Thymus (tissue), 11 donors: ENCODE results near the gene ESPL1. TPM values are rescaled to one million over a fixed set of nuclear protein-coding genes. Genes with fewer than 3 reads are reported as not detected.
A peak's percentile ranks its signal among the peaks of the same experiment; 100 is the strongest.

Experiments
- DNase-seq, 9 donors: peaks; one replicate each; pipeline ENCODE4 v3.0.0-alpha.2; 2013; ENCODE audit warnings: low spot score in 9 of 9, low read depth in 6 of 9, missing footprints in 1 of 9
- H3K27ac ChIP-seq, 2 donors: one replicate each; pipeline ENCODE4 v1.5.1; 2013; ENCODE audit warnings: control low read depth in 1 of 2, low read depth in 1 of 2, low read length in 1 of 2, mild to moderate bottlenecking in 1 of 2, moderate library complexity in 1 of 2
- H3K27me3 ChIP-seq, 2 donors: one replicate each; pipeline ENCODE4 v1.5.1; 2013; ENCODE audit warnings: low read length in 1 of 2; ENCODE audit not compliant: control insufficient read depth in 2 of 2, insufficient read depth in 1 of 2
- H3K36me3 ChIP-seq, 2 donors: one replicate each; pipeline ENCODE4 v1.5.1; 2013; ENCODE audit warnings: low read length in 1 of 2, mild to moderate bottlenecking in 1 of 2, moderate library complexity in 1 of 2; ENCODE audit not compliant: control insufficient read depth in 2 of 2, insufficient read depth in 2 of 2
- H3K4me1 ChIP-seq, 2 donors: one replicate each; pipeline ENCODE4 v1.5.1; 2013; ENCODE audit warnings: low read length in 2 of 2; ENCODE audit not compliant: control insufficient read depth in 2 of 2, insufficient read depth in 2 of 2
- H3K4me3 ChIP-seq, 2 donors: one replicate each; pipeline ENCODE4 v1.5.1; 2013; ENCODE audit warnings: low read length in 2 of 2, control low read depth in 1 of 2, mild to moderate bottlenecking in 1 of 2
- H3K9me3 ChIP-seq, 2 donors: one replicate each; pipeline ENCODE4 v1.5.1; 2013; ENCODE audit warnings: low read length in 1 of 2, mild to moderate bottlenecking in 1 of 2; ENCODE audit not compliant: control insufficient read depth in 2 of 2, insufficient read depth in 1 of 2
- WGBS: extraction: QIAGEN DNeasy Blood & Tissue Kit; methylation state at CpG from one replicate; pipeline ENCODE4 v1.1.7; 2013; 5-methylcytosine and 5-hydroxymethylcytosine counted together
- polyA plus RNA-seq: library from polyadenylated mRNA; stranded (reverse); fragments of 200-250 nt; gene quantifications from one replicate; pipeline ENCODE4 v1.2.3, GENCODE V29; 2013
- total RNA-seq: library from RNA; stranded (reverse); fragments of 120-200 nt; gene quantifications from one replicate; pipeline ENCODE4 v1.2.4, GENCODE V29; 2013
- donor health status: healthy.

Gene ESPL1
- total and polyA plus RNA-seq, 2 donors = 1.7 to 8.9 TPM

DNA sequence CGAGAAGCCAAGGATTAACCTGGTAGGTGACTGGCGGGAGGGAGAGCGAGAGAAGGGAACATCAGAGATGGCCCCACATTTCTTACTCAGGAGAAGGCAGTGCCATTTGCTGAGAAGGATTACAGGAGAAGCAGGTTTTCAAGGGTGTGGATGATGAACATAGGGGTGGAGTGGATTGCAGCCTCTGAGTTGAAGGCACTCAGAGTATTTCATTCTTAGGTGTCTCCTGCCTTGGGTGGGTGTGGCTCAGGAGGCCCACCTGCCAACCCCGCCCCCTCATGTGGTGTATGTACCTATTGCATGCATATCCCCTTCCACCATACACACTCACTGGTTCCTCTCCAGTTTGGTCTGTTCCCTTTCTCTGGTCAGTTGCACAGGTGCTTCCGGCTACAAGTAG is 6.3 kb downstream of the ESPL1 start:
- H3K4me3 ChIP-seq = no peak overlapping the region
- no peaks in the 10 kb centered on the region for H3K27me3 ChIP-seq
- H3K36me3 ChIP-seq = peaks cover 48 to 76% of the 10 kb centered on the region in 2 donors
- no peak for DNase-seq
- H3K4me1 ChIP-seq = peaks cover 9 to 13% of the 10 kb centered on the region in 2 donors
- H3K27ac ChIP-seq = no peak overlapping the region
- 96% methylated on average over 5 of the region's 5 CpGs for WGBS
- no peaks in the 10 kb centered on the region for H3K9me3 ChIP-seq

DNA sequence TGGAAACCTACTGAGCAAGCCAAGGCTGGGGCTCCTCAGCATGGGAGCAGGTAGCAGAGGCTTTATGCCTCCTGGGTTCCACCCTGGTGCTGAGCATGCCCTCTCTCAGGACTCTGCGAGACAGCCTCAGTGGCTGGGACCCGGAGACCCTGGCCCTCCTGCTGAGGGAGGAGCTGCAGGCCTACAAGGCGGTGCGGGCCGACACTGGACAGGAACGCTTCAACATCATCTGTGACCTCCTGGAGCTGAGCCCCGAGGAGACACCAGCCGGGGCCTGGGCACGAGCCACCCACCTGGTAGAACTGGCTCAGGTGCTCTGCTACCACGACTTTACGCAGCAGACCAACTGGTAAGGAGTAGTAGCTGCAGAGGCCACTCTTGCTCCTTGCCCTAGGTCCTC is 8.4 kb downstream of the ESPL1 start:
- Histone ChIP-seq H3K4me3 (no peak overlapping the region), H3K27ac (no peak overlapping the region), H3K36me3 (peaks cover 58 to 73% of the 10 kb centered on the region in 2 donors), H3K27me3 (no peaks in the 10 kb centered on the region), H3K9me3 (no peaks in the 10 kb centered on the region), H3K4me1 (no peaks in the 10 kb centered on the region)
- no peak for DNase-seq
- whole genome bisulfite sequencing = 97% methylated on average over 11 of the region's 11 CpGs

DNA sequence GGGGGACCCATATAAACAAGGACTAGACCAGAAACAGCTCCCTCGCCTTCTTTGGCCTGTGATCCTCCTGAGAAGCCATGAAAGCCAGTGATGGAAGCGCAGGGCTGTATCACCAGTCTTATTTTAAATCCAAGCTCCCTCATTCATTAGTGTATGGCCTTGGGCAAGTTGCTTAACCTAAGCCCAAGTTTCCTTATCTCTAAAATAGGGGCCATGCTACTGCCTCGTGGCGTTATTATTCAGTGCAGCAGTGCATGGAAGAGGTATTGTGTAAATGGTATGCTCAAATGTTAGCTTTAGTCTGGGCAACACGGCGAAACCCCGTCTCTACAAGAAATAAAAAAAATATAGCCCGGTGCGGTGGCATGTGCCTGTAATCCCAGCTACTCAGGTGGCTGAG is 9.9 kb downstream of the ESPL1 start:
- Histone ChIP-seq H3K36me3 (peaks cover 69 to 79% of the 10 kb centered on the region in 2 donors), H3K9me3 (no peaks in the 10 kb centered on the region), H3K4me3 (no peak overlapping the region), H3K27ac (no peak overlapping the region), H3K27me3 (no peaks in the 10 kb centered on the region), H3K4me1 (no peaks in the 10 kb centered on the region)
- WGBS = 98% methylated on average over 9 of the region's 9 CpGs
- DNase-seq = no peak

DNA sequence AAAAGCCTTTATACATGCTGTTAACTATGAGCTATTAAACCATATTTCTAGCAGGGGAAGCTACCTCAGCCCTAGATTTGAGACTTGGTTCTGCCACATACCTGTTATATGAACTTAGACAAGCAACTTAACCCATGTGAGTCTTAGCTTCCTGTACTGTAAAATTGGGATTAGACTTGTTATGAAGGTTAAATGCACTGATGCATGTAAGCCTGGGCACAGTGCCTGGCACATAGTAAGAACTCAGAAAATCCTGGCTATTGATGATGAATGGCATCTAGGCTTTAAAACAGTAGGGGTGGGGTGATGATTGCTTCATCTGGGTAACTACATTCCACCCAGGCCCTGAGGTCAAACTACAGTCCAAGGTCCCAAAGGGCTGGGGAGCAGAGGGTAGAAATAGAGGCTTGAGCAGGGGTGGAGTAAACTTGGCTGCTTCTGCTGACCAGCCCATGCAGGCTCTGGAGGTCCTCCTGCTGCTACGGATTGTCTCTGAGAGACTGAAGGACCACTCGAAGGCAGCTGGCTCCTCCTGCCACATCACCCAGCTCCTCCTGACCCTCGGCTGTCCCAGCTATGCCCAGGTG is 11.3 kb downstream of the ESPL1 start:
- WGBS = 96% methylated on average over 3 of the region's 3 CpGs
- no peaks in the 10 kb centered on the region for H3K9me3 ChIP-seq
- H3K27ac ChIP-seq = no peak overlapping the region
- no peak for DNase-seq
- peaks cover 79 to 86% of the 10 kb centered on the region in 2 donors for H3K36me3 ChIP-seq
- H3K27me3 ChIP-seq = no peaks in the 10 kb centered on the region
- no peak overlapping the region for H3K4me3 ChIP-seq
- H3K4me1 ChIP-seq = no peaks in the 10 kb centered on the region

DNA sequence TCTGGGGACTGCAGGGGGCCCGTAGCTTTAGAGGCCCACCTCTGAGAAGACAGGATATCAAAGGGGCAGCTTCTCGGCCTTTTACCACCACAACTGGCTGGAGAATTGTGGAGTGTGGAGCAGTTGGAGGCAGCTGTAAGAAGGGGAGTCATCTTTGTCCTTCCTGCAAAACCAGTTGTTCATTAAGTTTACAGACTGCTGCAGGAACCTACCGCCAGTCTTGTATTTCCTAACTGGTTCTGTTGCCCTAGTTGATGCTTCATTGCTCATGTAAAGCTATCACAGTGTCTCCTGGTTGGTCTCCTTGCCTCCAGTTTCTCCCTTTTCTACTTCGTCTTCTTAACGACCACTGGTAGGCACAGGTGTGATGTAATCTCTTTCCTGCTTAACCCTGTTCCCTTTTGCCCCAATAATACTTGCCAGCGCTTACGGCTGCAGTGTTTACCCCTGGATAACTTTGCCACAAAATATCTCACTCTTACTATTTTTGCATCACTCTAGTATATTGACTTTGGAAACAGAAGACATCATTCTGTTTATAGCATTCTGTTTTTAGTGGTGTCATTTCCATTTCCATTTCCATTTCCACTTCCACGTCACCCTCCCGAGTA is 11.9 kb downstream of the ESPL1 start:
- WGBS = 97% methylated on average over 9 of the region's 9 CpGs
- DNase-seq = no peak
- no peak overlapping the region for H3K4me3 ChIP-seq
- no peaks in the 10 kb centered on the region for H3K4me1 ChIP-seq
- H3K27ac ChIP-seq = no peak overlapping the region
- H3K9me3 ChIP-seq = no peaks in the 10 kb centered on the region
- H3K36me3 ChIP-seq = peaks cover 77 to 85% of the 10 kb centered on the region in 2 donors
- H3K27me3 ChIP-seq = no peaks in the 10 kb centered on the region

- no peak for DNase-seq
- no peaks in the 10 kb centered on the region for H3K4me1 ChIP-seq
- H3K4me3 ChIP-seq = no peak overlapping the region
- H3K27me3 ChIP-seq = no peaks in the 10 kb centered on the region
- 98% methylated on average over 9 of the region's 9 CpGs for WGBS
- H3K27ac ChIP-seq = no peak overlapping the region
- peaks cover 77 to 86% of the 10 kb centered on the region in 2 donors for H3K36me3 ChIP-seq
- no peaks in the 10 kb centered on the region for H3K9me3 ChIP-seq
Measured at GRCh38 chr12:53286448-53286847, 18.3 kb downstream of the ESPL1 start.

DNA sequence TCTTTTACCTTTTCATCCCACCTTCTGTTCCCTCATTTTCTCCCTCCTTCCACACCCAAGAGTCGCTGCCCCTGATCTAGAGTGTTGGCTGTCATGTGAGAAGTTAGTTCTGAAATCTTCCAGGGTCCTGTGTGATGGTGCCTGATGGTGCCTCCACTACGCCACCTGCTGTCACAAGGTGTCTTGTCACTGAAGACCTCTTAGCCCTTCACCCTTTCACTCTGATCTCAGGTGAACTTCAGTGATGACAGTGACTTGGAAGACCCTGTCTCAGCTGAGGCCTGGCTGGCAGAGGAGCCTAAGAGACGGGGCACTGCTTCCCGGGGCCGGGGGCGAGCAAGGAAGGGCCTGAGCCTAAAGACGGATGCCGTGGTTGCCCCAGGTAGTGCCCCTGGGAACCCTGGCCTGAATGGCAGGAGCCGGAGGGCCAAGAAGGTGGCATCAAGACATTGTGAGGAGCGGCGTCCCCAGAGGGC is 19.7 kb downstream of the ESPL1 start:
- peaks cover 76 to 88% of the 10 kb centered on the region in 2 donors for H3K36me3 ChIP-seq
- H3K27ac ChIP-seq = no peak overlapping the region
- H3K4me1 ChIP-seq = no peaks in the 10 kb centered on the region

DNA sequence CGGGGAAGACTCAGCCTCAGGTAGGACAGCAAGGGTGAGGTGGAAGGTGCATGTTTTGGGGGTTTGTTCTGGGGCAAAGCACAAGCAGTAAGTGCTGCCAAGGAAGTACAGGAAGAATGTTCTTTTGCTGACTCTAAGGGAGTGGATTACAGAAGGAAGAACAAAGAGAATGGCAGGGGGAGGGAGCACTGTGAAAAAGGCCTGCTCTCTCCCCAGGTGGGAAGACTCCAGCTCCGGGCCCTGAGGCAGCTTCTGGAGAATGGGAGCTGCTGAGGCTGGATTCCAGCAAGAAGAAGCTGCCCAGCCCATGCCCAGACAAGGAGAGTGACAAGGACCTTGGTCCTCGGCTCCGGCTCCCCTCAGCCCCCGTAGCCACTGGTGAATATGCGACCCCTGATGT is 20.2 kb downstream of the ESPL1 start:
- 99% methylated on average over 6 of the region's 6 CpGs for WGBS
- no peaks in the 10 kb centered on the region for H3K9me3 ChIP-seq
- no peaks in the 10 kb centered on the region for H3K27me3 ChIP-seq
- H3K4me1 ChIP-seq = no peaks in the 10 kb centered on the region
- no peak for DNase-seq
- H3K36me3 ChIP-seq = peaks cover 76 to 88% of the 10 kb centered on the region in 2 donors
- H3K27ac ChIP-seq = no peak overlapping the region
- no peak overlapping the region for H3K4me3 ChIP-seq

More for the DNA sequence above, 19.7 kb downstream of the ESPL1 start:
- WGBS = 97% methylated on average over 11 of the region's 11 CpGs
- DNase-seq = peak in 7 of 9 donors; percentile 39 to 82 (median 59)
- no peaks in the 10 kb centered on the region for H3K27me3 ChIP-seq
- H3K9me3 ChIP-seq = no peaks in the 10 kb centered on the region
- H3K4me3 ChIP-seq = no peak overlapping the region

- no peak overlapping the region for H3K27ac ChIP-seq
- 96% methylated on average over 4 of the region's 4 CpGs for WGBS
Measured at GRCh38 chr12:53289891-53290290, 21.8 kb downstream of the ESPL1 start.

More at GRCh38 chr12:53289891-53290290, 21.8 kb downstream of the ESPL1 start:
- H3K4me3 ChIP-seq = no peak overlapping the region
- peaks cover 63 to 77% of the 10 kb centered on the region in 2 donors for H3K36me3 ChIP-seq
- peaks cover 2 to 3% of the 10 kb centered on the region in 2 donors for H3K4me1 ChIP-seq
- no peaks in the 10 kb centered on the region for H3K9me3 ChIP-seq
- DNase-seq = no peak
- no peaks in the 10 kb centered on the region for H3K27me3 ChIP-seq
